ENCODE results near the gene ATP6V1B1.

Gene ATP6V1B1

GRCh38 chr2:70983506-70984227 lies 48.0 kb downstream of the ATP6V1B1 start:
- FAIRE-seq (no peak), DNase-seq (ENCODE audit: insufficient read length) (no peak)
- TF ChIP-seq POLR2AphosphoS5 (IDR thresholded peaks at IDR 0.05; ENCODE audit: low read depth, low read length) (no peak), POLR2A (IDR thresholded peaks at IDR 0.05; ENCODE audit: low read depth, low read length) (no peak), TAF1 (IDR thresholded peaks at IDR 0.05; ENCODE audit: borderline replicate concordance, low read depth, low read length) (no peak)

GRCh38 chr2:70984228-70984575 lies 48.5 kb downstream of the ATP6V1B1 start:
- FAIRE-seq (no peak), DNase-seq (ENCODE audit: insufficient read length) (no peak)
- no peak for TF ChIP-seq POLR2AphosphoS5 (IDR thresholded peaks at IDR 0.05; ENCODE audit: low read depth, low read length)
- no peak for TF ChIP-seq POLR2A (IDR thresholded peaks at IDR 0.05; ENCODE audit: low read depth, low read length)
- TF ChIP-seq TAF1 (IDR thresholded peaks at IDR 0.05; ENCODE audit: borderline replicate concordance, low read depth, low read length): no peak

- TF ChIP-seq POLR2AphosphoS5 (IDR thresholded peaks at IDR 0.05; ENCODE audit: low read depth, low read length) (no peak), POLR2A (IDR thresholded peaks at IDR 0.05; ENCODE audit: low read depth, low read length) (no peak), TAF1 (IDR thresholded peaks at IDR 0.05; ENCODE audit: borderline replicate concordance, low read depth, low read length) (no peak)
- peak; percentile 84 for DNase-seq (ENCODE audit: insufficient read length)
- FAIRE-seq: peak; percentile 94
Measured at GRCh38 chr2:70984576-70985282, 49.0 kb downstream of the ATP6V1B1 start.

GRCh38 chr2:70985283-70985688 lies 49.6 kb downstream of the ATP6V1B1 start:
- no peak for FAIRE-seq
- no peak for DNase-seq (ENCODE audit: insufficient read length)
- TF ChIP-seq TAF1 (IDR thresholded peaks at IDR 0.05; ENCODE audit: borderline replicate concordance, low read depth, low read length): no peak
- TF ChIP-seq POLR2A (IDR thresholded peaks at IDR 0.05; ENCODE audit: low read depth, low read length): no peak
- TF ChIP-seq POLR2AphosphoS5 (IDR thresholded peaks at IDR 0.05; ENCODE audit: low read depth, low read length): no peak

- TF ChIP-seq TAF1 (IDR thresholded peaks at IDR 0.05; ENCODE audit: borderline replicate concordance, low read depth, low read length): no peak
- no peak for TF ChIP-seq POLR2AphosphoS5 (IDR thresholded peaks at IDR 0.05; ENCODE audit: low read depth, low read length)
- TF ChIP-seq POLR2A (IDR thresholded peaks at IDR 0.05; ENCODE audit: low read depth, low read length): no peak
- no peak for DNase-seq (ENCODE audit: insufficient read length)
- FAIRE-seq: no peak
Measured at GRCh38 chr2:70985956-70986355, 50.3 kb downstream of the ATP6V1B1 start.

GRCh38 chr2:70986499-70987189 lies 50.9 kb downstream of the ATP6V1B1 start:
- no peak for DNase-seq (ENCODE audit: insufficient read length)
- TF ChIP-seq TAF1 (IDR thresholded peaks at IDR 0.05; ENCODE audit: borderline replicate concordance, low read depth, low read length) (no peak), POLR2A (IDR thresholded peaks at IDR 0.05; ENCODE audit: low read depth, low read length) (no peak), POLR2AphosphoS5 (IDR thresholded peaks at IDR 0.05; ENCODE audit: low read depth, low read length) (no peak)
- FAIRE-seq: no peak

GRCh38 chr2:70987386-70987785 lies 51.7 kb downstream of the ATP6V1B1 start:
- FAIRE-seq (no peak), DNase-seq (ENCODE audit: insufficient read length) (no peak)
- TF ChIP-seq POLR2AphosphoS5 (IDR thresholded peaks at IDR 0.05; ENCODE audit: low read depth, low read length) (no peak), POLR2A (IDR thresholded peaks at IDR 0.05; ENCODE audit: low read depth, low read length) (no peak)

GRCh38 chr2:70988151-70988550 lies 52.5 kb downstream of the ATP6V1B1 start:
- no peak for FAIRE-seq
- TF ChIP-seq POLR2A (IDR thresholded peaks at IDR 0.05; ENCODE audit: low read depth, low read length) (no peak), TAF1 (IDR thresholded peaks at IDR 0.05; ENCODE audit: borderline replicate concordance, low read depth, low read length) (no peak), POLR2AphosphoS5 (IDR thresholded peaks at IDR 0.05; ENCODE audit: low read depth, low read length) (no peak)
- no peak for DNase-seq (ENCODE audit: insufficient read length)

- TF ChIP-seq POLR2A (IDR thresholded peaks at IDR 0.05; ENCODE audit: low read depth, low read length) (no peak), POLR2AphosphoS5 (IDR thresholded peaks at IDR 0.05; ENCODE audit: low read depth, low read length) (no peak), TAF1 (IDR thresholded peaks at IDR 0.05; ENCODE audit: borderline replicate concordance, low read depth, low read length) (no peak)
- FAIRE-seq (no peak), DNase-seq (ENCODE audit: insufficient read length) (no peak)
Measured at GRCh38 chr2:70988726-70989648, 53.3 kb downstream of the ATP6V1B1 start.

- DNase-seq (ENCODE audit: insufficient read length) (no peak), FAIRE-seq (no peak)
- TF ChIP-seq TAF1 (IDR thresholded peaks at IDR 0.05; ENCODE audit: borderline replicate concordance, low read depth, low read length) (no peak), POLR2A (IDR thresholded peaks at IDR 0.05; ENCODE audit: low read depth, low read length) (no peak)
Measured at GRCh38 chr2:70990216-70990615, 54.5 kb downstream of the ATP6V1B1 start.

GRCh38 chr2:70991142-70991541 lies 55.4 kb downstream of the ATP6V1B1 start:
- TF ChIP-seq POLR2AphosphoS5 (IDR thresholded peaks at IDR 0.05; ENCODE audit: low read depth, low read length) (no peak), POLR2A (IDR thresholded peaks at IDR 0.05; ENCODE audit: low read depth, low read length) (no peak), TAF1 (IDR thresholded peaks at IDR 0.05; ENCODE audit: borderline replicate concordance, low read depth, low read length) (no peak)
- DNase-seq (ENCODE audit: insufficient read length) (no peak), FAIRE-seq (no peak)

Data from GM12892 (cell line).